HepG2 (cell line): ENCODE data around the gene PPP2R5C.
"Not testable (repeated sequence)": the region's sequence is repeated elsewhere in the genome, so short reads cannot be mapped to it uniquely, and the experiment has no call there.

Experiments used
- CHD2 ChIP-seq: IDR thresholded peaks from 2 replicates; pipeline ENCODE4 v1.6.1; 2011; ENCODE audit warnings: low read depth, low read length, improper control_type of control experiment
- POLR2A ChIP-seq, 2 experiments: IDR thresholded peaks; 2 replicates each; pipeline ENCODE4 v1.6.1; 2011; ENCODE audit warnings: low read depth in 2 of 2, low read length in 2 of 2, mild to moderate bottlenecking in 1 of 2, moderate library complexity in 1 of 2; ENCODE audit not compliant: insufficient read depth in 1 of 2
- SRSF9 ChIP-seq: fragments of 200-400 bp; formaldehyde crosslinking; IDR thresholded peaks from 2 replicates; pipeline ENCODE4 v1.6.1; 2018; ENCODE audit warnings: borderline replicate concordance, mild to moderate bottlenecking, low read depth, low read length; ENCODE audit not compliant: insufficient read depth, poor library complexity, severe bottlenecking
- ZNF296 ChIP-seq: sonication (generic); formaldehyde crosslinking; conservative IDR thresholded peaks from 2 replicates; pipeline ENCODE4 v1.5.0; 2020; ENCODE audit warnings: mild to moderate bottlenecking, missing genetic modification reagents
- TF ChIP-seq, protein P1 (sequence below): IDR thresholded peaks from 2 replicates; pipeline ENCODE4 v1.6.1; 2016; ENCODE audit warnings: low read depth, control low read depth
- TF ChIP-seq, protein P2 (sequence below): conservative IDR thresholded peaks from 2 replicates; pipeline ENCODE4 v1.6.1; 2018; ENCODE audit warnings: missing genetic modification reagents
- TF ChIP-seq, protein P3 (sequence below): sonication (generic); formaldehyde crosslinking; IDR thresholded peaks from 2 replicates; pipeline ENCODE4 v1.4.0; 2020; ENCODE audit warnings: missing genetic modification reagents
- TF ChIP-seq, protein P4 (sequence below): sonication (generic); formaldehyde crosslinking; IDR thresholded peaks from 2 replicates; pipeline ENCODE4 v1.5.0; 2020; ENCODE audit warnings: mild to moderate bottlenecking, missing genetic modification reagents, moderate library complexity
- TF ChIP-seq, protein P5 (sequence below): sonication (generic); formaldehyde crosslinking; IDR thresholded peaks from 2 replicates; pipeline ENCODE4 v1.5.0; 2020; ENCODE audit warnings: mild to moderate bottlenecking, missing genetic modification reagents, borderline replicate concordance

DNA sequence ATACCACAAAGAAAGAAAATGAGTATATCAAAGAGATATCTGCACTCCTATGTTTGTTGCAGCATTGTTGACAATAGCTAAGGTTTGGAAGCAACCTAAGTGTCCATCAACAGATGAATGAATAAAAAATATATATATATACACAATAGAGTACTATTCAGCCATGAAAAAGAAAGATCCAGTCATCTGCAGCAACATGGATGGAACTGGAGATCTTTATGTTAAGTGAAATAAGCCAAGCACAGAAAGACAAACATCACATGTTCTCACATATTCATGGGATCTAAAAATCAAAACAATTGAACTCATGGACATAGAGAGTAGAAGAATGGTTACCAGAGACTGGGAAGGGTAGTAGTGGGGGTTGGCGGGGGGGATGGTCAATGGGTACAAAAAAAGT lies 42.9 kb downstream of the PPP2R5C start:
- TF ChIP-seq, protein P1, sequence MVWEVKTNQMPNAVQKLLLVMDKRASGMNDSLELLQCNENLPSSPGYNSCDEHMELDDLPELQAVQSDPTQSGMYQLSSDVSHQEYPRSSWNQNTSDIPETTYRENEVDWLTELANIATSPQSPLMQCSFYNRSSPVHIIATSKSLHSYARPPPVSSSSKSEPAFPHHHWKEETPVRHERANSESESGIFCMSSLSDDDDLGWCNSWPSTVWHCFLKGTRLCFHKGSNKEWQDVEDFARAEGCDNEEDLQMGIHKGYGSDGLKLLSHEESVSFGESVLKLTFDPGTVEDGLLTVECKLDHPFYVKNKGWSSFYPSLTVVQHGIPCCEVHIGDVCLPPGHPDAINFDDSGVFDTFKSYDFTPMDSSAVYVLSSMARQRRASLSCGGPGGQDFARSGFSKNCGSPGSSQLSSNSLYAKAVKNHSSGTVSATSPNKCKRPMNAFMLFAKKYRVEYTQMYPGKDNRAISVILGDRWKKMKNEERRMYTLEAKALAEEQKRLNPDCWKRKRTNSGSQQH (CRISPR knock-in tag): not testable (repeated sequence)
- TF ChIP-seq POLR2A (IDR thresholded peaks at IDR 0.05; ENCODE audit: insufficient read depth in 1 of 2, low read depth in 2 of 2, low read length in 2 of 2); ZNF296 (CRISPR knock-in tag); CHD2; SRSF9: not testable (repeated sequence)
- TF ChIP-seq, protein P2, sequence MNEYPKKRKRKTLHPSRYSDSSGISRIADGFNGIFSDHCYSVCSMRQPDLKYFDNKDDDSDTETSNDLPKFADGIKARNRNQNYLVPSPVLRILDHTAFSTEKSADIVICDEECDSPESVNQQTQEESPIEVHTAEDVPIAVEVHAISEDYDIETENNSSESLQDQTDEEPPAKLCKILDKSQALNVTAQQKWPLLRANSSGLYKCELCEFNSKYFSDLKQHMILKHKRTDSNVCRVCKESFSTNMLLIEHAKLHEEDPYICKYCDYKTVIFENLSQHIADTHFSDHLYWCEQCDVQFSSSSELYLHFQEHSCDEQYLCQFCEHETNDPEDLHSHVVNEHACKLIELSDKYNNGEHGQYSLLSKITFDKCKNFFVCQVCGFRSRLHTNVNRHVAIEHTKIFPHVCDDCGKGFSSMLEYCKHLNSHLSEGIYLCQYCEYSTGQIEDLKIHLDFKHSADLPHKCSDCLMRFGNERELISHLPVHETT (CRISPR knock-in tag): not testable (repeated sequence)
- TF ChIP-seq, protein P3, sequence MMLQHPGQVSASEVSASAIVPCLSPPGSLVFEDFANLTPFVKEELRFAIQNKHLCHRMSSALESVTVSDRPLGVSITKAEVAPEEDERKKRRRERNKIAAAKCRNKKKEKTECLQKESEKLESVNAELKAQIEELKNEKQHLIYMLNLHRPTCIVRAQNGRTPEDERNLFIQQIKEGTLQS: not testable (repeated sequence)
- TF ChIP-seq, protein P4, sequence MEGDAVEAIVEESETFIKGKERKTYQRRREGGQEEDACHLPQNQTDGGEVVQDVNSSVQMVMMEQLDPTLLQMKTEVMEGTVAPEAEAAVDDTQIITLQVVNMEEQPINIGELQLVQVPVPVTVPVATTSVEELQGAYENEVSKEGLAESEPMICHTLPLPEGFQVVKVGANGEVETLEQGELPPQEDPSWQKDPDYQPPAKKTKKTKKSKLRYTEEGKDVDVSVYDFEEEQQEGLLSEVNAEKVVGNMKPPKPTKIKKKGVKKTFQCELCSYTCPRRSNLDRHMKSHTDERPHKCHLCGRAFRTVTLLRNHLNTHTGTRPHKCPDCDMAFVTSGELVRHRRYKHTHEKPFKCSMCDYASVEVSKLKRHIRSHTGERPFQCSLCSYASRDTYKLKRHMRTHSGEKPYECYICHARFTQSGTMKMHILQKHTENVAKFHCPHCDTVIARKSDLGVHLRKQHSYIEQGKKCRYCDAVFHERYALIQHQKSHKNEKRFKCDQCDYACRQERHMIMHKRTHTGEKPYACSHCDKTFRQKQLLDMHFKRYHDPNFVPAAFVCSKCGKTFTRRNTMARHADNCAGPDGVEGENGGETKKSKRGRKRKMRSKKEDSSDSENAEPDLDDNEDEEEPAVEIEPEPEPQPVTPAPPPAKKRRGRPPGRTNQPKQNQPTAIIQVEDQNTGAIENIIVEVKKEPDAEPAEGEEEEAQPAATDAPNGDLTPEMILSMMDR: not testable (repeated sequence)
- TF ChIP-seq, protein P5, sequence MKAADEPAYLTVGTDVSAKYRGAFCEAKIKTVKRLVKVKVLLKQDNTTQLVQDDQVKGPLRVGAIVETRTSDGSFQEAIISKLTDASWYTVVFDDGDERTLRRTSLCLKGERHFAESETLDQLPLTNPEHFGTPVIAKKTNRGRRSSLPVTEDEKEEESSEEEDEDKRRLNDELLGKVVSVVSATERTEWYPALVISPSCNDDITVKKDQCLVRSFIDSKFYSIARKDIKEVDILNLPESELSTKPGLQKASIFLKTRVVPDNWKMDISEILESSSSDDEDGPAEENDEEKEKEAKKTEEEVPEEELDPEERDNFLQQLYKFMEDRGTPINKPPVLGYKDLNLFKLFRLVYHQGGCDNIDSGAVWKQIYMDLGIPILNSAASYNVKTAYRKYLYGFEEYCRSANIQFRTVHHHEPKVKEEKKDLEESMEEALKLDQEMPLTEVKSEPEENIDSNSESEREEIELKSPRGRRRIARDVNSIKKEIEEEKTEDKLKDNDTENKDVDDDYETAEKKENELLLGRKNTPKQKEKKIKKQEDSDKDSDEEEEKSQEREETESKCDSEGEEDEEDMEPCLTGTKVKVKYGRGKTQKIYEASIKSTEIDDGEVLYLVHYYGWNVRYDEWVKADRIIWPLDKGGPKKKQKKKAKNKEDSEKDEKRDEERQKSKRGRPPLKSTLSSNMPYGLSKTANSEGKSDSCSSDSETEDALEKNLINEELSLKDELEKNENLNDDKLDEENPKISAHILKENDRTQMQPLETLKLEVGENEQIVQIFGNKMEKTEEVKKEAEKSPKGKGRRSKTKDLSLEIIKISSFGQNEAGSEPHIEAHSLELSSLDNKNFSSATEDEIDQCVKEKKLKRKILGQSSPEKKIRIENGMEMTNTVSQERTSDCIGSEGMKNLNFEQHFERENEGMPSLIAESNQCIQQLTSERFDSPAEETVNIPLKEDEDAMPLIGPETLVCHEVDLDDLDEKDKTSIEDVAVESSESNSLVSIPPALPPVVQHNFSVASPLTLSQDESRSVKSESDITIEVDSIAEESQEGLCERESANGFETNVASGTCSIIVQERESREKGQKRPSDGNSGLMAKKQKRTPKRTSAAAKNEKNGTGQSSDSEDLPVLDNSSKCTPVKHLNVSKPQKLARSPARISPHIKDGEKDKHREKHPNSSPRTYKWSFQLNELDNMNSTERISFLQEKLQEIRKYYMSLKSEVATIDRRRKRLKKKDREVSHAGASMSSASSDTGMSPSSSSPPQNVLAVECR: not testable (repeated sequence)
